Osteoblast (primary cell): ENCODE results near the gene PZP. TPM values are rescaled to one million over a fixed set of nuclear protein-coding genes. Genes with fewer than 3 reads are reported as not detected.
"Not testable (repeated sequence)": the region's sequence is repeated elsewhere in the genome, so short reads cannot be mapped to it uniquely, and the experiment has no call there.

Source experiments
- DNase-seq: peaks from one replicate; pipeline ENCODE4 v3.0.0; 2011; ENCODE audit warnings: low spot score, mixed read lengths; ENCODE audit not compliant: insufficient read length; ENCODE audit errors: missing footprints
- H2AFZ ChIP-seq: 2 replicates; pipeline ENCODE4 v1.6.0; 2011; ENCODE audit warnings: mild to moderate bottlenecking, low read length
- H3K27ac ChIP-seq: 2 replicates; pipeline ENCODE4 v1.5.1; 2011; ENCODE audit warnings: mild to moderate bottlenecking, low read depth, low read length, moderate library complexity
- H3K27me3 ChIP-seq: 2 replicates; pipeline ENCODE4 v1.6.0; 2012; ENCODE audit warnings: mild to moderate bottlenecking, control low read depth, inconsistent platforms, low read length, moderate library complexity; ENCODE audit not compliant: insufficient read depth
- H3K36me3 ChIP-seq: 2 replicates; pipeline ENCODE4 v1.5.1; 2011; ENCODE audit warnings: mild to moderate bottlenecking, low read length, control low read depth, moderate library complexity; ENCODE audit not compliant: insufficient read depth
- H3K4me1 ChIP-seq: 2 replicates; pipeline ENCODE4 v1.5.1; 2011; ENCODE audit warnings: mild to moderate bottlenecking, low read length, control low read depth, moderate library complexity; ENCODE audit not compliant: insufficient read depth
- H3K4me2 ChIP-seq: 2 replicates; pipeline ENCODE4 v1.6.0; 2011; ENCODE audit warnings: mild to moderate bottlenecking, low read length; ENCODE audit not compliant: insufficient read depth
- H3K4me3 ChIP-seq: fragments of 200-600 bp; sonication (generic); 3 replicates; pipeline ENCODE4 v1.5.1; 2012; ENCODE audit warnings: mild to moderate bottlenecking, low read length, inconsistent platforms; ENCODE audit not compliant: insufficient read depth
- H3K79me2 ChIP-seq: 2 replicates; pipeline ENCODE4 v1.6.0; 2012; ENCODE audit warnings: mild to moderate bottlenecking, low read length, control low read depth, inconsistent platforms; ENCODE audit not compliant: insufficient read depth
- H3K9me3 ChIP-seq: 2 replicates; pipeline ENCODE4 v1.5.1; 2011; ENCODE audit warnings: low read depth, low read length, control low read depth
- H4K20me1 ChIP-seq: 2 replicates; pipeline ENCODE4 v1.6.0; 2012; ENCODE audit warnings: mild to moderate bottlenecking, low read length, control low read depth; ENCODE audit not compliant: insufficient read depth
- CTCF ChIP-seq: IDR thresholded peaks from 2 replicates; pipeline ENCODE4 v1.5.1; 2011; ENCODE audit warnings: mild to moderate bottlenecking, low read depth, low read length, moderate library complexity; ENCODE audit errors: extremely low read depth
- total RNA-seq: library from RNA; depleted of rRNA; stranded (reverse); fragments of >200 nt; gene quantifications from 2 replicates; pipeline ENCODE4 v1.2.3, GENCODE V29; 2012

Gene PZP
- total RNA-seq, 1 donor, result not detected

- Histone ChIP-seq H3K4me1 (no peaks in the 10 kb centered on the region), H2AFZ (no peak overlapping the region), H3K4me3 (no peak overlapping the region), H3K27me3 (no peaks in the 10 kb centered on the region), H4K20me1 (no peaks in the 10 kb centered on the region), H3K9me3 (no peaks in the 10 kb centered on the region), H3K4me2 (no peak overlapping the region), H3K79me2 (no peaks in the 10 kb centered on the region), H3K27ac (no peak overlapping the region), H3K36me3 (no peaks in the 10 kb centered on the region)
- no peak for DNase-seq
- TF ChIP-seq CTCF, result no peak
Observed at GRCh38 chr12:9179781-9180180, 28.4 kb downstream of the PZP start.

- no peak overlapping the region for H3K4me3 ChIP-seq
- no peaks in the 10 kb centered on the region for H4K20me1 ChIP-seq
- no peaks in the 10 kb centered on the region for H3K36me3 ChIP-seq
- H3K9me3 ChIP-seq, result no peaks in the 10 kb centered on the region
- no peak for TF ChIP-seq CTCF
- no peaks in the 10 kb centered on the region for H3K4me1 ChIP-seq
- no peaks in the 10 kb centered on the region for H3K27me3 ChIP-seq
- no peak overlapping the region for H3K27ac ChIP-seq
- no peak overlapping the region for H3K4me2 ChIP-seq
- no peaks in the 10 kb centered on the region for H3K79me2 ChIP-seq
- no peak overlapping the region for H2AFZ ChIP-seq
- DNase-seq, result no peak
Observed at GRCh38 chr12:9169979-9170634, 38.1 kb downstream of the PZP start.

GRCh38 chr12:9167345-9167744, 40.9 kb downstream of the PZP start:
- H3K9me3 ChIP-seq, H3K4me2 ChIP-seq, DNase-seq, H3K4me3 ChIP-seq, H3K36me3 ChIP-seq, H3K79me2 ChIP-seq, H3K27me3 ChIP-seq, H2AFZ ChIP-seq, H3K4me1 ChIP-seq, H3K27ac ChIP-seq, H4K20me1 ChIP-seq: not testable (repeated sequence)

GRCh38 chr12:9163392-9163791, 44.8 kb downstream of the PZP start:
- Histone ChIP-seq H3K9me3 (no peaks in the 10 kb centered on the region), H3K79me2 (no peaks in the 10 kb centered on the region), H3K27me3 (no peaks in the 10 kb centered on the region), H3K36me3 (no peaks in the 10 kb centered on the region), H3K27ac (no peak overlapping the region), H3K4me1 (no peaks in the 10 kb centered on the region), H4K20me1 (no peaks in the 10 kb centered on the region), H3K4me2 (no peak overlapping the region), H3K4me3 (no peak overlapping the region), H2AFZ (no peak overlapping the region)
- no peak for TF ChIP-seq CTCF
- DNase-seq, result peak; percentile 21
